Loucy (cell line): ENCODE results near the gene EVX1.

Experiments used
- H2AFZ ChIP-seq: fragments of 200-600 bp; sonication (generic); 2 replicates; pipeline ENCODE4 v1.6.0; 2016; ENCODE audit warnings: antibody characterized with exemption, mild to moderate bottlenecking, low read length, moderate library complexity
- H3F3A ChIP-seq: fragments of 200-600 bp; 2 replicates; pipeline ENCODE4 v1.6.0; 2016; ENCODE audit warnings: antibody characterized with exemption, low read depth, mild to moderate bottlenecking
- H3K27me3 ChIP-seq: fragments of 200-600 bp; sonication (generic); 2 replicates; pipeline ENCODE4 v1.6.1; 2014; ENCODE audit warnings: low read length, mild to moderate bottlenecking; ENCODE audit not compliant: insufficient read depth, poor library complexity, severe bottlenecking
- H3K36me3 ChIP-seq: fragments of 200-600 bp; sonication (generic); 2 replicates; pipeline ENCODE4 v1.6.1; 2016; ENCODE audit warnings: low read length; ENCODE audit not compliant: insufficient read depth
- H3K4me1 ChIP-seq: fragments of 200-600 bp; sonication (generic); 2 replicates; pipeline ENCODE4 v1.5.1; 2014; ENCODE audit warnings: low read length, mild to moderate bottlenecking; ENCODE audit not compliant: insufficient read depth, poor library complexity, severe bottlenecking
- H3K4me2 ChIP-seq: fragments of 200-600 bp; sonication (generic); 2 replicates; pipeline ENCODE4 v1.6.0; 2014; ENCODE audit warnings: antibody characterized with exemption, low read length, low read depth, mild to moderate bottlenecking; ENCODE audit not compliant: poor library complexity, severe bottlenecking
- H3K4me3 ChIP-seq: fragments of 200-600 bp; sonication (generic); 2 replicates; pipeline ENCODE4 v1.5.1; 2014; ENCODE audit warnings: low read length, mild to moderate bottlenecking, mixed read lengths; ENCODE audit not compliant: poor library complexity, severe bottlenecking
- H3K79me2 ChIP-seq: fragments of 200-600 bp; sonication (generic); 2 replicates; pipeline ENCODE4 v1.6.1; 2014; ENCODE audit warnings: low read length; ENCODE audit not compliant: insufficient read depth
- H3K9ac ChIP-seq: fragments of 200-600 bp; sonication (generic); 2 replicates; pipeline ENCODE4 v1.6.0; 2014; ENCODE audit warnings: mild to moderate bottlenecking, low read depth, low read length, moderate library complexity; ENCODE audit not compliant: poor library complexity, severe bottlenecking
- H3K9me2 ChIP-seq: fragments of 200-600 bp; sonication (generic); replicated peaks from 2 replicates; pipeline ENCODE4 v1.6.1; 2016; ENCODE audit warnings: low read depth, low read length, mixed read lengths
- H3K9me3 ChIP-seq: fragments of 200-600 bp; sonication (generic); 2 replicates; pipeline ENCODE4 v1.6.1; 2014; ENCODE audit warnings: mild to moderate bottlenecking, antibody characterized with exemption, low read length, low read depth; ENCODE audit not compliant: insufficient read depth
- H4K20me1 ChIP-seq: fragments of 200-600 bp; sonication (generic); 2 replicates; pipeline ENCODE4 v1.6.0; 2014; ENCODE audit warnings: antibody characterized with exemption, low read length, mild to moderate bottlenecking; ENCODE audit not compliant: insufficient read depth, poor library complexity, severe bottlenecking
- EZH2phosphoT487 ChIP-seq: fragments of 200-600 bp; IDR thresholded peaks from 2 replicates; pipeline ENCODE4 v1.6.1; 2018; ENCODE audit warnings: antibody characterized with exemption, mild to moderate bottlenecking, moderate library complexity, borderline replicate concordance
- TF ChIP-seq, protein P1 (sequence below): fragments of 200-600 bp; sonication (generic); conservative IDR thresholded peaks from 2 replicates; pipeline ENCODE4 v1.5.1; 2014; ENCODE audit warnings: mild to moderate bottlenecking, antibody characterized with exemption, low read length

EVX1 gene

DNA sequence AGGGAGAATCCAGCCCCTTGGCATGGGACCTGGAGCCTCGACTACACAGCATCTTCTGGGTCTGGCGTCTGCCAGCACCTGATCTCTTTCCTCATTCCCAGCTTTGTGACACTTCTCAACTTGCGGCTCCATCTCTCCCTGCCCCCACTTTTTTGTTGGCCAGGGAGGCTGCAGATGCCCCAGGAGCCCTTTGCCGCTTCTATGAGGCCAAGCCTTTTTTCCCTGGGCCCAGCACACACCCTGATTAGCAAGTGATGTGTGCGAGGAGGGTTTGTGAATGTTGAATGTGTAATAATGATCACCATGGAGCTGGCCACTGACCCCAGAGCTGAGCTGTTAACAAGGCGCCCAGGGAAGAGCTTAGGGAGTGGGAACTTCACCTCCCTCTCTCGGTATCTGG is 4.4 kb downstream of the EVX1 start:
- Histone ChIP-seq H3K4me2 (no peak overlapping the region), H2AFZ (no peak overlapping the region), H3K9ac (no peak overlapping the region), H3K36me3 (no peaks in the 10 kb centered on the region), H3K27me3 (no peaks in the 10 kb centered on the region), H3F3A (no peaks in the 10 kb centered on the region), H3K4me3 (no peak overlapping the region), H4K20me1 (no peaks in the 10 kb centered on the region), H3K9me2 (no peaks in the 10 kb centered on the region), H3K79me2 (no peaks in the 10 kb centered on the region), H3K9me3 (no peaks in the 10 kb centered on the region), H3K4me1 (no peaks in the 10 kb centered on the region)
- TF ChIP-seq, protein P1, sequence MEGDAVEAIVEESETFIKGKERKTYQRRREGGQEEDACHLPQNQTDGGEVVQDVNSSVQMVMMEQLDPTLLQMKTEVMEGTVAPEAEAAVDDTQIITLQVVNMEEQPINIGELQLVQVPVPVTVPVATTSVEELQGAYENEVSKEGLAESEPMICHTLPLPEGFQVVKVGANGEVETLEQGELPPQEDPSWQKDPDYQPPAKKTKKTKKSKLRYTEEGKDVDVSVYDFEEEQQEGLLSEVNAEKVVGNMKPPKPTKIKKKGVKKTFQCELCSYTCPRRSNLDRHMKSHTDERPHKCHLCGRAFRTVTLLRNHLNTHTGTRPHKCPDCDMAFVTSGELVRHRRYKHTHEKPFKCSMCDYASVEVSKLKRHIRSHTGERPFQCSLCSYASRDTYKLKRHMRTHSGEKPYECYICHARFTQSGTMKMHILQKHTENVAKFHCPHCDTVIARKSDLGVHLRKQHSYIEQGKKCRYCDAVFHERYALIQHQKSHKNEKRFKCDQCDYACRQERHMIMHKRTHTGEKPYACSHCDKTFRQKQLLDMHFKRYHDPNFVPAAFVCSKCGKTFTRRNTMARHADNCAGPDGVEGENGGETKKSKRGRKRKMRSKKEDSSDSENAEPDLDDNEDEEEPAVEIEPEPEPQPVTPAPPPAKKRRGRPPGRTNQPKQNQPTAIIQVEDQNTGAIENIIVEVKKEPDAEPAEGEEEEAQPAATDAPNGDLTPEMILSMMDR = no peak
- no peak for TF ChIP-seq EZH2phosphoT487

DNA sequence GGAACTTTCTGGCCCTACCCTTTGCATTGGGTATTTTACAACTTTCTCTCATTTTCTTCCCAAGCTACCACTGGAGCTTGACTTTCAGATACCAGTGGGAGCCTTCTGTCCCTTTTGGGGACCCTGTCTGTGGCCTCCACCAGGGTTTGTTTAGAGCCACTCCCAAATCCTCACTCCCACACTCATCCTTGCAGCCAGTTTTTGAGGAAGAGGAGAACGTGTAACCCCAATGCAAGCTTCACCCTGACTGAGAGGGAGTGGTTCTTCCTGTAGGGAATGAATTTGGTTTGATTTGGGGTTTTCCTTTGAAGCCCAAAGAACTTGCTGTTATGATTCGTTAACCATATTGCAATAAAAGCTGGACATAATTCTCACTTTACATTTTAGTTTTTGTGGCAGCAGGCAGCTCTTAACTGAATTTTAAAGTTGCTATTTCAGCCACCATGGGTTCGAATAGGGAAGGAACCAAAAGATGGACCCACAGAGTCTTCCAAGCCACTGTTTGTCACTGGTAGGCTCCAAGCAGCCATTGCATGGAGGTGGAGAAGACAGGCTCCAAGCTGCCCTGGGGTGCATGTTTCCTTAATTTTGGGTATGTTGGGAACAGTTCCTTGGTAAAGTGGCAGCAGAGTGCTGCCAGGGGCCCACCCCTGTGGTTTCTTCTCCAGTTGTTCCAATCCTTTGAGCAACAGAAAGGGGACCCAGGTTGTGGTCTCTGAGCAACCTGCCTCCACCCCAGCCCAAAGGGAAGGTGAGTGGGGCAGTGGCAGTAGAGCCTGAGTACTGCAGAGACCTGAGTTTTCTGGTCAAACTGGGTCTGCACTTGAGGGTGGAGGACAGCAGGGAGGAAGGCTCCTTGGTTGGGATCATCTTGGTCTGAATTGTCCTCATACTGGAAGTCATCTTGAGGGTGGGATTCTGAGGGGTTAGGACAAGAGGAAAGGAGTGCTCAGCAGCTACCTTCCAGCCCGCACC is 5.1 kb downstream of the EVX1 start:
- no peak overlapping the region for H3K4me2 ChIP-seq
- H2AFZ ChIP-seq = no peak overlapping the region
- no peaks in the 10 kb centered on the region for H3K4me1 ChIP-seq
- H3K4me3 ChIP-seq = no peak overlapping the region
- no peaks in the 10 kb centered on the region for H4K20me1 ChIP-seq
- no peaks in the 10 kb centered on the region for H3K9me2 ChIP-seq
- no peaks in the 10 kb centered on the region for H3K27me3 ChIP-seq
- no peaks in the 10 kb centered on the region for H3F3A ChIP-seq
- TF ChIP-seq EZH2phosphoT487 = no peak
- TF ChIP-seq, protein P1 = no peak
- no peaks in the 10 kb centered on the region for H3K79me2 ChIP-seq
- H3K9ac ChIP-seq = no peak overlapping the region
- H3K36me3 ChIP-seq = no peaks in the 10 kb centered on the region
- no peaks in the 10 kb centered on the region for H3K9me3 ChIP-seq

DNA sequence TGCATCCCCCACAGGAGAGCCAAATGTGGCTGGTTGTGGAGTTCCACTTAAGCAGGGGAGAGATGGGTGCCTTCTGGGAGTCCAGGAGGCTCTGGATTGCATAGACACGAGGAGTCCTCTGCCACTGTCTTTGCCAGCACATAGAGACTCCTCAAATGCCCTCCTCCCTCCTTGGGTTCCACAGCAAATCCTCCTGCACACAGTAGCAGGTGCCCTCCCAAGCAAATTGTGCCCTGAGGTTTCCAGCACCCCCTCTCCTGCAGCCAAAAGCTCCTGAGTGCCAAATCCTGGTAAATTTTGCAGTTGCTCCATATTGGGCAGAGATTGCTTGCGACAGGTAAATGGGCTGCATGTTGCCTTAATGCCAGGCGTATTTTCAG is 5.8 kb downstream of the EVX1 start:
- Histone ChIP-seq H3K4me1 (no peaks in the 10 kb centered on the region), H2AFZ (no peak overlapping the region), H3K9me3 (no peaks in the 10 kb centered on the region), H3K4me2 (no peak overlapping the region), H3K9ac (no peak overlapping the region), H3K9me2 (no peaks in the 10 kb centered on the region), H3K4me3 (no peak overlapping the region), H4K20me1 (no peaks in the 10 kb centered on the region), H3K36me3 (no peaks in the 10 kb centered on the region), H3K79me2 (no peaks in the 10 kb centered on the region), H3F3A (no peaks in the 10 kb centered on the region), H3K27me3 (no peaks in the 10 kb centered on the region)
- TF ChIP-seq, protein P1 = no peak
- no peak for TF ChIP-seq EZH2phosphoT487
